GM19240 (cell line): Measurements from ENCODE around the gene DCTN3.

ENCODE experiments used
- DNase-seq: peaks from one replicate; pipeline ENCODE4 v3.0.0; 2011; ENCODE audit warnings: low spot score; ENCODE audit not compliant: insufficient read length

Gene DCTN3

DNA sequence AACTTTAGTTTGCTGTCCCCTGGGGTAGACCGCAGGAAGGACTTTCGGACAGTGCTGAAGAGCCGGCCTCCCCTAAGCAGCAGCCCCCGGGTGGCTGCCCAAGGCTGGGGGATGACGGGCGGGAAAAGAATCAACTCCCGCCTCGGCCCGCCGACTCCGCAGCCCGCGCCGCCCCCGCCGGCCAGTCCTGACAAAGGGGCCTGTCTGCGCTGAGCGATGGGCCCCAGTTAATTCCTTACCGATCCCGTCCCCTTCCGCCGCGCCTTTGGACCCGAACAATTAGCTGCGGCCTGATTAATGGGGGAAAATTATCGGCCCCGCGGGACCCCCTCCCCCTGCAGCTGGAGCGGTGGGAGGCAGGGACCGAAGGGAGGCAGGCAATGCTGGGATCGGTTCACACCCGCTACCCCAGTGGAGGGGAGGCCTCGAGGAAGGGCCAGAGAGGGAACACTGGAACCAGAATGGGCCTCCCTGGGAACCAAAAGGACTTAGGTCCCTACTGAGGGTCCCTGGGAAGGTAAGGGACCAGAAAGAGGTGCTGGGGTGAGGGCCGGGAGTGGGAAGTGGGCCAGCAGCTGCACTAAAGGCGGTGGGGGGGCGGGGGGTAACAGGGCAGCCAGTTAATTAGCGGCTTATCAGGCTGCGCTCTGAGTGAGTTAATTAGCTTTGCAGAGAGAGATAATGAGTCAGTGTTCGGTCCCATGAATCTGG is 4.3 kb upstream of the DCTN3 start:
- no peak for DNase-seq

DNA sequence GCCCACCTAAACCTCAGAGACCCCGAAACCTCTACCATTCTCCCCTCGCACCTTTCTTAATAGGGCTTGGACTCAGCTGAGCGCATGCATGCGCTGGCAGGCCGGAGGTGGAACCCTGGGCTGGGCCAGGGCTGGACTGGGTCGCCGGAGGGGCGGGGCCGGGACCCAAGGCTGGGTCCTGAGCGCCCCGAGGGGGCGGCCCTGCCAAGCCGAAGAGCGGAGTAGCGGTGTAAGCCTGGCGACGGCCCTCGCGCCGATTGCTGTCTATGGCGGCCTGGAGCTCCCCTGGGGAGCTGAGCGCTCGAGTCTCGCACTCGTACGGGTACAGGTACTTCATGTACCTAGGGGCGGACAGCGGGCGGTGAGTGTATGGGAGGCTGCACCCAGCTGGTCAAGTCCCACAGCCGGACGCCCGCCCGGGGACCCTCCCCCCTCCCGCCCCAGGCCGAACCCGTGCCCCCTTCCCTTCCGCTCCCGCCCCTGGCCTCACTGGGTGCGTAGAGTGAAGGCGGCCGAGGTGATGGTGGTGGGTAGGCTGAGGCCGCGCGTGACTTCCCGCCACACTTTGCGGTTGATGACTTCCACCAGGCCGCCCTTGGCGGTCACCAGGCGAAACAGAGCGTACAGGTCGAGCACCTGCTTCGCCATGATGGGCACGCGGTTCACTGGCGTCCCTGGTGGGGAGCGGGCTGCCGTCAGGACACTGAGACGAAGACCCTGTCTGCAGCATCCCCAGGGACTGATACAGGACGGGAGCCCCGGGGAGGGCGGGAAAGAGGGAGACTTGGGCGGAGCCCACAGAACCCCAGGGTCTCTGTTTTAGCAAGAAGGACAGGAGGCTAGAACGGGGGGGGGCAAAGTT is 3.3 kb upstream of the DCTN3 start:
- no peak for DNase-seq

DNA sequence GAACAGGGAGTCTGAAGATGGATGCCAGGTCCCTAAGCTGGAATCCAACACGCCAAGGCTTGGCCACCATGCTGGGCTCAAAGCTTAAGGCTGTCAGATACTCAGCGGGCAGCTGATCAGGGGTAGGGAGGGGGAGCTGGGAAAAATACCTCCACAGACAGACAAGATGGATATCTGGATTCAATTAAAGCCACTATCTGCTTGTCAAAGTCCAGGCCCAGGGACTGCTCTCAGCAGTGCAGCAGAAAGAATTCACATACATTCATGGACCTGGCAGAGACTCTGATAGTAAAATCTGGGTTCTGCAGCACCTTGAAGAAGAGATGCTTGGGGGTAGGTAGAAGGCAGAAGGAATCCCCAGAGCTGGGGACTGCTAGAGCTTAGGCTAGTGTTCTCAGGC is 5.2 kb downstream of the DCTN3 start:
- no peak for DNase-seq

DNA sequence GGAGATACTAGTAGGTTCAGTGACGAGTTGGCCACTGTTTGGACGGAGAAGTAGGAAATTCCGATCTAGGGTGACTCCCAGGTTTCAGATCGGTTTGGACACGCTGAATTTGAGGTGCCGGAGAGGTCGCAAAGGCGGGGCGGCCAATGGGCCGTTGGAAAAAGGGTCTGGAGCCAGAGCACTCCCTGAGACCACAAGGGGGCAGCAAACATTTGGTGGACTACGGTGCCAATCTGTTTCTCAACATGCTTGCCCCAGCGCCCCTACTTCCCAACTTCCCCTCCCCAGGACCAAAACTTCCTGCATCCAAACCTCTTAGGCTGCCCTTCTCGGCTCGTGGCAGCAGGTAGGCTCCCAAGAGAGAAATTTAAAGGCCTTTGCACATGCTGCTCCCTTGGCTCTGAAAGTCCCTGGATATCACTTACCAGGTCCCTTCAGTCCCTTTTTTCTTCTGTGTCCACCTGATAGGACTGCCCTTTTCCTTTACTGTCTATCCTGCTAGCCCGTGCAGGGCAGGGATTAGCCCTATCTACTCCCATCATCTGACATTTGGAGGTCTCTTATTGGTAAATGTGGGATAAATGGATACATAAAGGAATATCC is 7.4 kb downstream of the DCTN3 start:
- DNase-seq: peak; percentile 47

DNA sequence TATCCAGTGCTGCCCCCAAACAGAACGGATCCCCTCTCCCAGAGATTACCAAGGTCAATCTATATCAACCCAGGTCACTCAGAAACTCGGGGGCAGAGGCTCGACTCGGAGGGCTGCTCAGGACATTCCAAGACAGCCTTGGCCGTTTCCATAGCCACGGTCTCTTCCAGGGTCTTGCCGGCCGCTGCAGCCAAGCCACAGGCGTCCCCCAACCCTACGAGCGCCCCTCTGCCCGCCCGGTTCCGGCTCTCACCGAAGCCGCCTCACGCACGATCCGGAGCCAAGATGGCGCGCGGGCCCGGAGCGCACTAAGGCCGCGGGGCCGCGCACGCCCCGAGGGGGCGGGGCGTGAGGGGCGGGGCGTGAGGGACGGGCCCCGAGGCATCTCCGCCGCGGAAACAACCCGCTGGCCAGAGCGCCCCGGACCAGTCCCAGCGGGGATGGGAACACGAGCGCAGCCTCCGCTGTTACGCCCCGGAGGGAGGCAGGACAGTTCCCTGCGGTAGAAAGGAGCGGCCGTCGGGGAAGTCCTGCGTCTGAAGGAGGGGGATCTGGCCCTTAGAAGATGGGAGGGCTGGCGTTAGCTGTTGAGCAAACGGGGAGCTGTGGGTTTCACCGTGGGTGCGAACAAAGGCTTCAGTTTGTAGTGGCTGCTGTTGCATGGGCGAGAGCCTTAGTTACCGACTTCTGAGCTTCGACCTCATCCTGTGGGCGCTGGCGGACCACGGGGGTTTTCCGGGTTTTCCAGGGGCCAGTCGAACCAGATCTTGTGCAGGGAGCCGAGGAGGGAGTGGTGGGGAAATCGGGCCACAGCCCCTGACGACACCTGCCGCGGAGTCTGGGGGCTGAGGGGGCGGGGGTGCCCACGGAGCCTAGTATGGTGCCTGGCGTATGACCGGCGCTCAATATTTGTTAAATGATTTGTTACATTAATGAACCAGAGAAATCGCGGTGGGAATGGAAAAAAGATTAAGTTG is 8.2 kb downstream of the DCTN3 start, which contains the start of gene RPP25L:
Gene RPP25L, minus strand, starts transcription at position 287 of the 977 bp plus-strand sequence. CDS start 801 bp downstream, outside the sequence.
- DNase-seq: peak; percentile 87

DNA sequence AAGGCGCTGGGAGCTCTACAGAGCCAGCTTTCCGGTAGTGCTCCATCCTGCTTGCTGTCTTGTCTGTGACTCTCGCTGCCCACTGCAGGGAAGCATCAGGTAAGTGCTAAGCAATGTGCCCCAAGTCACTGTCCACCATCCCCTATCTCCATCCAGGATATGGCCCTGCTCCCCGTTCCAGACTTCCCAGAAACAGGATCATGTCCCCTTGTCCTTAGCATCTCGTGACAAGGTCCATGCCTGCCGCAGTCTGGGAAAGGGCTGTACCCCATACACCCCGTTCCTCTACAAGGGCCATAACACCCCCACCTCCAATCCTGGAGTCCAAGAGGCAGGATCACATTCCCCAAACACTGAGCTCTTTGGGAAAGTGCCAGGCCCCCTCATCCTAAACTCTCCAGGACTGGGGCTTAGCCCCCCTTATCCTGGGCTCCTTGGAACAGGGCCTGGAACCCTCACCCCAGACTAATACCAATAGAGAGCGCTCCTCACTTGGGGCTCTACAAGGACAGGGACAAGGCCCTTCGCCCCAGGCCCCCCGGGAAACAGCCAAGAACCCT is 9.0 kb downstream of the DCTN3 start:
- DNase-seq: no peak

DNA sequence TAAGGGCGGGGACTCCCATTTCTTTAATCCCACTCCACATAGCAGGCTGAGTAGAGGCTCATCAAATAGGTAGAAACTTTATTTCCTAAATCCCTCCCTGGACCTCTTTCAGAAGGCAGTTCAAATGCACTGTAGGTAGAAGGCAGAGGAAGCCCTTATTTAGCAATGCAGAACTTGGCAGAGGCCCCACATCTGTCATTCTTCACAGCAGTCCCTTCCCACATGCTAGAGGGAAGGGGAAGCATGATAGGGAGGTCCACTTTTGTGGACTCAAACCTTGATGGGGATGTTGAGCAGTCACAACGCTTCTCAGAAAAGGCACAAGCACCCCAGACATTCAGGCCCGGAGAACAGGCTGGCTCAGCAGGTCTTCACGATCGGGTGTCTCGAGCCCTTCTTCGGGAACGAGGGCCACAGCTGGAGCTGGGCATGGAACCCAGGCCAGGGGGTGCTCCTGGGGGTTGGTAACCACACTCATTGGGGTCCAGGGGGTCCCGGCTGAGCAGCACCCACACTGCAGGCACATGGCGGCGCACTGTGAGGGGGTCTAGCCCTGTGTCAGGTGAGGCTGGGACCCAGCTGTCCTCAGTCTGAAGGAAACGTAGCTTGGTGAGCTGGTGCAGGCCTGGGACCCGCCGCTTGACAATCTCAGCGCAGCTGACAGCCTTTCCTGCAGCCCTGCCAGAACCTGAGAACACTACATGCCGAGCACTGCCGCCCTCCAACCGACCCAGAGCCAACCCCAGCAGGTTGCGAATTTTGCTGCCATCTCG is 9.7 kb downstream of the DCTN3 start:
- DNase-seq: no peak

DNA sequence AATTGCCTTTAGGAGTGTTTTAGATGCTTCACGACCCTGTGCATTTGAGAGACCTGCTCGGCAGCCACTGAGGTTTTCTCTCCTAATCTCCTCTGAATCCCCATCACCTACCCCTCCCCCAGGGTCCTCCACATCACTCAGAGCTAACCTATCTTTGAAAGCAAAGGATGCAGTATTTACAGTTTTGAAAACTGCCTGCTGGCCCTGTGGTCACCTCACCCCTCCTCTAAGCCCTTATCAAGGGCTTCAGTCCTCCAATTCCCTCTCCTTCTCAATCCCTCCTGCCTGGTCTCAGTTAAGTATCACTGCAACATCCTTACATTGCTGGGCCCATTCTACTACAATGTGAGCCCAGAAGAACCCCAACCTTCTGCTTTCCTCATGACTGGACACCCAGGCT is 13.0 kb downstream of the DCTN3 start:
- no peak for DNase-seq

DNA sequence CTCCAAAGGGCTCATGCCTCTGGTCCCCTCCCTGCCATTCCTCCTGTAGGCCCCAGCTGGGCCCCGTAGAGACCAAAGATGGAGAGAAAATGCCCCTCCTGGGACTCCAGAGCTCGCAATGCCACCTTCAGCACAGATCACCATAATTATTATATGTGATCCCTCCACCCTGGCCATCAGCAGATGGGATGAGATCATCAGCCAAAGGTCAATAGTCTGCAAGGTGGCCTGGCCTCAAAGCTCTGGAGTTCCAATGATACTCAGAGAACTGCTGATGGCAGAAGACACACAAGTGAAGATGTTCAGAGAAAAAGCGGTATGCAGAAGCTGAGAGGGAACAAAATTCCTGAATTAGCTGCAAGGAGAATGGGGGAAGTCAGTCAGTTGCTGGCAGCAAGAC is 13.4 kb downstream of the DCTN3 start:
- no peak for DNase-seq

DNA sequence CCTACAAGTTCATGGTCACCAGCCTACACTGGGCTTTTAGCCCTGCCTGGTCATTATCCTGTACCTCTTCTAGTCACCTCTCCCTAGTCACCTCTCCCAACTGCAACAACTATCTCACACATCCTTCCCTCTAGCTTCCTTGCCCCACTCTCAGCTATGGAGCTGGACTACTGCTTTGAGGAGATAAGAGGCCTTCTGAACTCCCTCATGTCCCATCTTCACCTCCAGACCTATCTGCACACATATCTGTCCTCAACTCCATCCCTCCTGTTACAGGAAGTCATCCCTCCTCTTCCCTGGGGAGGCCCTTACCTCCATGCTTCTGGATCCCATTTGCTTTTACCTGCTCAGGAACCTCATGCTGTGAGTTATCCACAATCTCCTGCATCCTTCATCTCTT is 14.1 kb downstream of the DCTN3 start:
- DNase-seq: no peak

DNA sequence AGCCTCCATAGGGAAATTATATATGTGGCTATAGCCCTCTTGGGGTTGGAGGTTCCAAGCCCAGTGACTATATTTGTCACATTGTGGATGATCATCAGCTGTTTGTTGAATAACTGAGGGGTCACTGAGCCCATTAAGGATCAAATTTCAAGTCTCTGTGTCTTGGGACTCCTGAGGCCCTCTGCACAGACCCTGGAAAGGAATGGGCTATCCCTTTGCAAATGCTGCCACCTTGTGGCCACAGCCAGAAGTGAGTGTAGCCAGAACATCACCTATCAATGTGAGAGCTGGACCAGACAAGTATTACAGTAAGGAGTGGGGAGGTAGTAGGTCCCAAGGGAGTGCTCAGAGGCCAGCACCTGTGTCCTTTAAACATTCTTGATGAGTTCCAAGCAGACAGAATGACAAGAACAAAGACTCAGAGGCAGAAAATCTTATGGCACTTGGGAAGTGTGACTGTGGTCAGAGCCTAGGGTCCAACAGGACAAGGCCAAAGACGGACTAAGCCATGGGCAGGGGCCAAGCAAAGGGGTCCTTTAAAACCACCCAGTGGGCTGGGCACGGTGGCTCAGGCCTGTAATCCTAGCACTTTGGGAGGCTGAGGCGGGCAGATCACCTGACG is 16.6 kb downstream of the DCTN3 start:
- peak; percentile 87 for DNase-seq

DNA sequence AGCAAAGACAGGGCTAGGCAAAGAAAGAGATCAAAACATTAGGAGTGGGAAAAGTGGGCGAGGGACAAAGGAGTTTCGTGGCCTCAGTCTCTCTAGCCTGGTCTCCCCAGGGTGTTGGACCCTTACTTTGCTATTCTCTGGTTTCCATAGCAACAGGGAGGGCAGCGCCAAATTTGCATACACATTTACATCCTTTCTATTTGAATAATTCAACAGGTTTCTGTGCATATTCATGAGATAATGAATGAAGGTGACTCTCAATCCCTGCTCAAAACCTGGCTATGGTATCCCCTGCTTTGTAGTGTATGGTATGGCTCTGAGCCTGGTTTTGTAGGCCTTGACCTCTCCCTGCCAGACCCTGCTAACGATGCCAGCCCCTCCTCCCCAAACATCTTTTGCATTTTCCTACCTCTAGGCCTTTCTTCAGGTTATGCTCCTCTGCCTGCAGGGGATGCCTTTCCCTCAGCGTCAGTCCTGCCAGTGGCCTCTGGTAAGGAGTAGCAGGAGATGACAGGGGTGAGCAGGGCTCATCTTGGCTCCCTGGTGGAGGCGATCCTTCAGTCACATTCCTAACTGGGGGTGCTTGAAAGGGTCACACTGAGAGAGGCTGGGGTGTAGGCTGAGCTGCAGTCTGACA is 18.2 kb downstream of the DCTN3 start:
- no peak for DNase-seq

DNA sequence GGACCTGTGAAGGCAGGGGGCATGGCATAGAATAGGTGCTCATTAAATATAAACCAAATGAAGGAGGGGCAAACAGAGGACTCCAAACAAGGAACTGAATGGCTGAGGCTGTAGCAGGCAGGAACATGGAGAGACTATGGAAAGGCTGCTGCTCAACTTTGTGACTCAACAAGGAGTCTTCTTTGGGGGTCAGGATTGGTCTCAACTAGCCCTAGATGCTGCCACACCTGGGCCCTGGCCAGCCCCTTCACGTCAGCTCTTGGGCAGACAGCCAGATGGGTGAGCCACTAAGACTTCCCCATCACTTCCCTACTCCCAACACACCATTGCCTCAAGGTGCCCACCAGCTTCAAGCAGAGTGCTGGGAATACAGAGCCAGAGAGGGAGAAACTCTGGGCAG is 19.4 kb downstream of the DCTN3 start:
- no peak for DNase-seq

DNA sequence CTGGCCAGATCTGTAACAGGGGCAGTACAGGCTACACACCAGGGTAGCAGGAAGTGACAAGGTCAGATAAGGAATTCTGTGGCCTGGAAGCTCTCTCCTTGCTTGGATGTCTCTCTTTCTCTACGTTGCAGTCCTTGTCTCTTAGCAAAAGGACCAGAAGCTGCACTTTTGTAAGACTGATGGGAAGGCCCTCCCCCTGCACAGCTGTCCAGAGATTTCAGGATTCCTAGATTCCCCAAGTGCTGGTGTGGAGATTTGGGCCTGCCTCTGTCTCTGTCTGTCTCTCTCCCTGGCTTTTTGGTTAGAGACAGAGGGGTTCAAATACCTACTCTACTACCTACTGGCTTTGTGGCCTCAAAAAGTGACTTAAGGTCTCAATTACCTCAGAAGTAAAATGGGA is 20.7 kb downstream of the DCTN3 start:
- no peak for DNase-seq

DNA sequence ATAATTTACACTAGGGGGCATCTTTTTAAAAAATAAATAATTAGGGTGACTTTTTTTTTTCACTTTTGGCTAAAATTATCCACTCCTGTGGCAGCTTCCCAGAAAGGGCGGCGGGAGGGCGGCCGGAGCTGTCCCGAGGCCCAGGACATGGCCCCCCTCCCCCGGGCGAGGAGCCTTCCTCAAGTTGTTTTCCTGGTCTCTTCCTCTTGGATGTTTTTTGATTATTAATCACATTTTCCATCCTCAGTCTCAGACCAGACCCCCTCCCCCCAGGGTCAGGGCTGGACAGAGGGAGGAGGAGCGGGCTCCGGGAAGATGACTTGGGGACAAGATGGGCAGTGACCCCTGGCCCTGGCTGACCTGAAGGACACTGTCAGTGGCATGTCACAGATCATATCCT is 26.1 kb downstream of the DCTN3 start:
- no peak for DNase-seq

DNA sequence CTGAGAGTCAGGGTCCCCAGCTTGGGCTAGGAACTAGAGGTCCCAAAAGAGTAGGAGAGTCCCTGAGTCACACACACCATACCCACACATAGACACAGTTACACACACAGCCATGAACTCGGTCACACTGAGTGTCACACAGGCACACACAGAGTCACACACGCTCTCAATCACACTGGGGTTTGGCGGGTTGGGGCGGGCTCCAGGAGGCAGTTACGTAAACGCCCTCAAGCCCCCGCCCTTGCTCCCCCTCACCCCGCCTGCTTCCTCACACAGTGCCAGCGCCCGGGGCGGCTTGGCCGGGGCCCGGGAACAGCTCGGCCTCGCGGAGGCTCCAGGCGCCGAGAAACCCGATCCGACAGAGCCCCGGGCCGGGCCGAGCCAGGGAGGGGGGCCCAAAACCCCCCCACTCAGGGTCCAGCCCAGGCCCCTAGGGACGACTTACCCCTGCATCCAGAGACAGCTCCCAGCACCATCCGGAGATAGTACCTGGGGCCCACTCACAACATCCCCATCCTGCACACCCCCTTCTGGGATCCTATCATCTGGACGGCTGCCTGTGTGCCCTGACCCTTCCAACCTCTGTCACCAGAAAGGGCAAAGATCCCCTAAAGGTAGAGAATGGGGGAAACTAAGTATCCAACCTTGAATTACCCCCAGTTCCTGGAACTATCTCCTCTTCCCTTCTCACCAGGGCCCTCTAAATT is 27.2 kb downstream of the DCTN3 start:
- no peak for DNase-seq

DNA sequence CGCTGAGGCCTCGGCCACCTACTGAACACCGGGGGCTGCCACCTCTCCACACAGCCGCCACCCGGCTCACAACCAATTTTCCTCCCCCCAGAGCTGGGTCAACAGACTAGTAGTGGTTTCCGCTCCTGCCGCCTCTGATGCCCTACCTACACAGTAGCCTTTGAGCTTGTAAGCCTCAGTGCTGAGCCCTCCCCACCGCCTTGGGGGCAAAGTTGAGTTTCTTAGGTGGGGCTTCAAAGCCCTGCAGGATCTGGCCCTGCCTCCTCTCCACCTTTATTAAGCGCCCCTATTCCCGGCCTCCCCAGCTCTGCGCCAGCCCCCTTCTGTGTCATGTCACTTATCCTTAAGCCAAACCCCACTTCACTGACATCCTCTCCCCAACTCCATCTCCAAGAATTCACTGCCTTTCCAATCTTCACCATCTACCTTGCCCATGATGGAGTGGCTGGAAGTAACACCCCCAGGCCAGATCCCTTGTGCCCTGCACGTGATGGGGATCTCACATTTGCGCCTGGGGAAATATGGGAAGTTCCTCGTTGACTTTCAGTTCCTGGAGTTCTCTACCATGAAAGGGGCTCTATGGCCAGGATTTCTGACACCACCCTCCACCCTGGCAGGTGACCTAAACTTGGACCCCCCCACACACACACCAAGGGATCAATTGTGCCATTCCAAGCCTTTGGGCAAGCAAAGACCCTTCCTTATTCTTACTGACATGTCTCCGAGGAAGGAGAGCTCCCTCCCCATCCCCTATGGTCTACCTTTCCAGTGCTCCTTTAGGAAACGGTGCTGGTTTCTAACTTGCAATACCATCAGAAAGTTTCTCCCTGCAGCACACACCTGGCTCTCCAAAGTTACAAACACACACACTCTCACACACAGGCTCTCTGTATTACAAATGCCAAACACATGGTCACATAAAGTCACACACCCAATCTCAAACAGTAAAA is 28.1 kb downstream of the DCTN3 start:
- DNase-seq: no peak
